Measurements from ENCODE around the gene NKX6-2. TPM values are rescaled to one million over a fixed set of nuclear protein-coding genes. Genes with fewer than 3 reads are reported as not detected.

Gene NKX6-2
- total RNA-seq, 1 donor from 2014 or later: 6.2 TPM

DNA sequence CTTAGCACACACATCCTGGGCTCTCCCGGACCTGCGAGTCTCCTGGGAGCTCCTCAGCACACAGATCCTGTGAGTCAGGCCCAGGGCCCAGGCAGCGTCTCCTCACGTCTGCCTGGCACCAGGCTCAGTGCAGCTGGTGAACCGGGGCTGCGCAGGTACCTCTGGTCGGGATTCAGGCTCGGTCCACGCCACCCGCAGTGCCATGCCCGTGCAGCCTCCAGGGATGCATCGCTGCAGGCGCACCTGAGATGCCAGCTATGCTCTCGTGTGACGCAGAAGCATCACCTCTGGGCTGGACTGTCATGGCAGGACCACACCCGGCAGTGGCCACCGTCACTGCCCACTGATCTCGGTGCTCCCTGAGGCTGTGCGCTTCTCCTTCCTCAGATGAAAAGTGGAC, 52.0 kb downstream of the NKX6-2 start:
- no peak overlapping the region for H3K27ac Mint-ChIP-seq (ENCODE audit: unreplicated experiment)
- peaks cover 5% of the 10 kb centered on the region for H3K9me3 Mint-ChIP-seq (ENCODE audit: unreplicated experiment)
- no peaks in the 10 kb centered on the region for H3K36me3 Mint-ChIP-seq (ENCODE audit: unreplicated experiment)
- peaks cover 8% of the 10 kb centered on the region for H3K4me1 Mint-ChIP-seq (ENCODE audit: low read depth, unreplicated experiment)
- no peak overlapping the region for H3K4me3 Mint-ChIP-seq (ENCODE audit: unreplicated experiment)
- no peak for TF ChIP-seq CTCF (IDR thresholded peaks at IDR 0.05; ENCODE audit: partially characterized antibody, unreplicated experiment)
- no peak for DNase-seq
- H3K27me3 Mint-ChIP-seq (ENCODE audit: unreplicated experiment): no peaks in the 10 kb centered on the region

Other genes with a start within 250 kb of the NKX6-2 start
- 36.3 TPM for gene INPP5A, start 248.4 kb downstream of the NKX6-2 start, total RNA-seq (ENCODE audit: unreplicated experiment)
- 5.2 TPM for gene CFAP46, start 156.4 kb upstream of the NKX6-2 start, total RNA-seq (ENCODE audit: unreplicated experiment)